SW480 (cell line): ENCODE results near the gene ETNPPL.
A peak's percentile ranks its signal among the peaks of the same experiment; 100 is the strongest.
"Not testable (repeated sequence)": the region's sequence is repeated elsewhere in the genome, so short reads cannot be mapped to it uniquely, and the experiment has no call there.

ENCODE experiments used
- DNase-seq: peaks from one replicate; pipeline ENCODE4 v3.0.0-alpha.2; 2016; ENCODE audit warnings: low spot score

The ETNPPL gene

DNA sequence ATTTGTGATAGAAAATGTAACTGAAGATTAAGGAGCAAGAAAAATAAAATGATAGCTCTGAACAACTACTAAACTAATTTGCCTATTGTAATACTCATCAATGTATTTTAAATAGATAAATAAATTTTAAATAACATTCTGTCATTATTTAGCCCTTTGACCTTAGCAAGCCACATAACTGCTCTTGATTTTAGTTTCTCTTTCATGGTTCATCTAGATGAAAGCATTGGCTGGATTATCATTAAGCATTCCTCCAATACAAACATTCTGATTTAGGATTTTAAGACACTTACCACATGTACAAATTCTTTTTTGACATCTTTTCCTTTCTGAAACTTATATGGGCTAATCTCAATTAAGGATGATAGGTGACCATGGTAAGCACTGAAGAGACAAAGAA, 8.5 kb downstream of the ETNPPL start:
- DNase-seq: no peak

DNA sequence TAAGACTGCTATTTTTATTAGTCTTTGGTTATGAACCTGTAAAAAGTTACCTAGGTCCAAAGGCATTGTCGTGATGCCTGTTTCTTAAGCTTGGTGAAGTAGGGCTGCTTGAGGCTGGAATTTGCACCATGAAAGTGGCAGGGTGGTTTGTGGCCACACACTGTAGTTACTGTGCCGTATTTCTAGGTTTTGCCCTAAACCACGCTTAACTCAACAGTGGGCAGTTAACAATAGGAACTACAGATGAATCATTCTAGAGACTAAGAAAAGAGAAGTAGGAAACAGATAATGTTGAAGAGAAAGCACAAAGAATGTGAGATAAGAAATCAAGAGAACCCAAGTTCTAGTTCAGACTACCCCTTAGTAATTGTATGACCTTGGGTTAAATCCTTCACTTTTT, 11.5 kb downstream of the ETNPPL start:
- no peak for DNase-seq

DNA sequence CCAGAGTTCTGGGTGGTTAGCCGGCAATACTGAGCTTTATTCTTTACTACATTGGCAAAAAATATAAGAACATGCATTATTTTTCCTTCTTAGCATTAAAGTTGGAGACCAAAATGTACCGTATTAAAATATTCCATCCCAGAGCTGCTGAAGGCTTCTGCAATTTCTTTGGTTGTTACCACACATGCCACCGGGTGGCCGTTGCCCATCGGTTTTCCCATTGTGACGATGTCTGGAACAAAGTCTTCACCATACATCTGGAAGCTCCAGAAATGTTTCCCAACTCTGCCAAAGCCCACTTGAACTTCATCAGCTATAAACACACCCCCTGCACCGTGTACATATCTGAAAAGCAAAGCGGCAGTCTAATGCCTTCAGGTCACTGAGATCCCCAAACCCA, 13.7 kb downstream of the ETNPPL start:
- DNase-seq: no peak

DNA sequence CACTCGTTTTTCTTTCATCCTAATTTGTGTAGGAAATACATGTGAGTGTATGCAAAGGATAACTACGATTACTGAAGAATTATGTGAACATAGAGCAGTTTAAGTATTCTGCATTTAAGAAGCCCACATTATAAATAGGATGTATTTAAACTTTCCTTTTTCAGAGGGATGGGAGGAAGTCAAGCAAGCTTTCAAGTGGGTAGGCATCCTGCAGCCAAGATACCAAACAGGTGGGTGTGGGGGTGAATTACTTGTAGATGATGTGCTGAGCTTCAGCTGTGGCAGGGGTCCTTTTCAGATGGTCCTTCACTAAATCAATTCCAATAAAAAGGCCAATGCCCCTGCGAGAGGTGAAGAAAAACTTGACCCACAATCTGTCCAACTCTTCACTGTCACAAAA, 16.3 kb downstream of the ETNPPL start:
- DNase-seq: no peak

DNA sequence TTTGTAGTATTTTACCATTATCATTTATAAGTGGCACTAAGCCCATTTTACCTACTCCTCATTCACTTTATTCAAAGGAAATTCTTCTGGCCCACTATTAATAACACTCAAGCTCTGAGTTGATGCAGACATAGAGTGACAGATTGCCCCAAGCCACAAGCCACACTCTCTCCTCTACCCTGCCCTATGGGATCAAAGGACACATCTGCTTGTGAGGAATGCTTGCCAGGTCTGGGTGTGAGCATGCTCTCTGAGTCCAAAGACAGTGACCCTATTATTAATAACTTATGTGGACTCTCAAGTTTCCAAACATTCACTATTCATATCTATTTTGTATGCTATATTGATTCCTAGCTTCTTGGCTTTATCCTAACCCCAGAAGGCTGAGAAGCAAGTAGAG, 18.5 kb downstream of the ETNPPL start:
- DNase-seq: peak; percentile 59

DNA sequence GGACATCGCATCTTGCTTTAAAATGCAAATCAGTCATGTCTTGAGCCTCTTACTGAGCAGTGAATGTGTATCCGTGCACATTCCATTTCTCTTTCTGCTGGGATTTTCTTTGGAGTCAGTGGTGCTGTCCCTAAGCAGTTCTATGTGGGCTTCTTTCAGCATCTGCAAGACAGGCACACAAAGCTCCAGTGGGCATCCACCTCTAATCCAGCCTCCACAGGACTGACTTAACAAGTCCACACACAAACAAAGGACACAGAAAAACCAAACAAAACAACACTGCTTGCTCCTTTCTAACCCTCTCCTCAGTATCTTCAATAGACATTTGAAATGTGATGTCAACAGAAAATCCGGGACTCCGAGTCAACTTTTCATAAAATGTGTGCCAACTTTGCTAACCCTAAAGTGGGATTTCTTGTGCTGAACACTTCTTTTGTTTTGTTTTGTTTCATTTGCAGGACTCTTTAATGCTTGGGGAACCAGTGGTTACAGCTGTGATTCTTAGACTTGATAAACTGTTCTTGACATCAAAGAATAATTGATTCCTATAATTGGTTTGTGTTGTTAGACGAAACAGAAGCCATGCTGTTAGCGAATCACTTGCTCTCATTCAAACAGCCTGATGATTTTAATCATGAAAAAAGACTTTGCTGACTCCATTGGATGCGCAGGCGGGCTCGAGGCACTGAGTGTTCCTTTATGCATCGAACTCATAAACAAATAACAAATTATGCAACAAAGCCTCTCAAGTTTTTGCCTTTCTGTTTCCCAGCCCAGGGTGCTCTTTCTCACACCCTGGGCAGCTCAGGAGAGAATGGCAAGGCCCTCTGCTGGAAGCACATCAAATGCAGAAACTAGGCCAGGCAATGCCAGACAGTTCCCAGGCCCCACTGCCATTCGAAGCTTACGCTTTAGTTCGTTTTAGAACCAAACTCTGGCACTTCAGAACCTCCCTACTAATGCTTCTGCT, 20.1 kb downstream of the ETNPPL start:
- no peak for DNase-seq

DNA sequence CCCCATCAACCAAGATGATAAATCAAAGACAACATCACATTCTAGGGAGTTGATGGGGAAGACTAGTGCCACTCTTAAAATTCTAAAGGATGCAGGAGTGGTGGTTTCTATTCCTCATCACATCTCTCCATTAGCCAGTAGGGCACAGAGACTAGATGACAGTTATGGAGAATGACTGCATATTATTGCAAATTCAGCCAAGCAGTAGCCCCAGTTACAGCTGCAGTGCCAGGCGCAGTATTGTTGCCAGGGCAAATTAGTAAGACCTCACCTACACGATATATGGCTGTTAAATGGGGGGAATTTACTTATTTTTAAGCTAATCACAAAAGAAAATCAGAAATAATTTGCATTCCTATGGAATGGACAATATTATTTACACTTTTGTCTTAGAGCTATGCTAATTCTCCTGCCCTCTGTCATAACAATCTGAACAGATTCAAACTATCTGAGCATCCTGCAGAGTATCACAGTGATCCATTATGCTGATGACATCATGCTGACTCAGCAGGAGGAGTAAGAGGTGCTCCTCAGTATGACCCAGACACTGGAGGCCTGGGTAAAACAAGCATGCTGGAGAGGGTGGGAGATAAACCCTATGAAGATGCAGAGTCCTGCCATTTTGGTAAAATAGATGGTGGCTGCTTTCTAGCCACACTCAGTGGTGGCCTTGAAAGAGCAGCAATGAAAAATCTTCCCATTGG, 24.7 kb downstream of the ETNPPL start:
- no peak for DNase-seq

DNA sequence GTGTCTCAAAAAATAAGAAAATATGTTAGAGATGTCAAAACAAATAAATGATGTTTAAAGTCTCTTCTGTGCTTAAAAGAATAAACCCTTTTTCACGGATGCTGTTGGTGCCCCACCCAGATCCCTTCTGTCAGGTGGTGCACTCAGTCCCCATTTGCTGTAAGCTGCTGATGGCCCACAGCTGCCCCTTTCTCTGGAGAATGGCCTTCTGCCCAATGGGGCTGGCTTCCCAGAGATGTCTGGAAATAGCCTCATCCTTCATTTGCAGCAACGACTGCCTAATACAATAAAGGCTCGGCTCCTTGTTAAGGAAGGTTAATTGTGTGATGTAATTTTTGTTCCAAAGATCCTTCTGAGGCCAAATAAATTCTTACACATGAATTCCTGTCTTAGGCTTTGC, 31.8 kb downstream of the ETNPPL start:
- DNase-seq: no peak

DNA sequence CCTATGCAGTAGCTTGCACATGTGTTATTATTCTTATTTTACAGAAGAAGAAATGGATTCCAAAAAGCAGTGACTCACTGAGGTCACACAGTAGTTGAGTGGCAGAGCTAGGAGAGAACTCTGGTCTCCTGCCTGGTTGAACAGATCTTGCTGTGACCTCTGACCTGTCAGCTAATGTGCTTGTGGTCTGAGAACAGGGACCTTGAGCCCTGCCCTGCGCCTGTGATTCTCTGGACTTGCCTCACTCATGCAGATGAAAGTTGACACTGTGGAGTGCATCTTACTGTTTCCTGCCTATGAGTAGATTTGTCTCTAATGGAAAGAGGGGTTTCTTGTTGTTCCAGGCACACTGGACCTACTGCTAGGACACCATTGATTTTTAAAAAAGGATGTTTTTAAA, 32.3 kb downstream of the ETNPPL start:
- DNase-seq: no peak

DNA sequence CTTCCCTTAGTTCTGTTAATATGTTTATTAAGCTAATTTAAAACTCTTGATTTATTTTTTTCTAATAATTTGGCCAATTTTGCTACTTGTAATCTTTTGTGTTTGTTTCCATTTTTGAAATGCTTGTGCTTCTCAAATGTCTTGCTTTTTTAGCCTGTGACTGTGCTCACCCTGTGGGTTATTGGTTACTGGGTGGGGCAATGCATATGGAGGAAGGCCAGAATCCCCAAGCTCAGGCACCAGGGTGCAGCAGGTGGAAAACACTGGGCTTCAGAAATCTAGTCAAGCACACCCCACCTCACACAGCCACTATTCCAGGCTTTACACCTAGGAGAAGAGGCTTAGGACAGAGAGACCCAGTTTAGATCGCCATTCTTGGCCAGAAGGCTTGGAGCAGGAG, 33.1 kb downstream of the ETNPPL start:
- DNase-seq: no peak

DNA sequence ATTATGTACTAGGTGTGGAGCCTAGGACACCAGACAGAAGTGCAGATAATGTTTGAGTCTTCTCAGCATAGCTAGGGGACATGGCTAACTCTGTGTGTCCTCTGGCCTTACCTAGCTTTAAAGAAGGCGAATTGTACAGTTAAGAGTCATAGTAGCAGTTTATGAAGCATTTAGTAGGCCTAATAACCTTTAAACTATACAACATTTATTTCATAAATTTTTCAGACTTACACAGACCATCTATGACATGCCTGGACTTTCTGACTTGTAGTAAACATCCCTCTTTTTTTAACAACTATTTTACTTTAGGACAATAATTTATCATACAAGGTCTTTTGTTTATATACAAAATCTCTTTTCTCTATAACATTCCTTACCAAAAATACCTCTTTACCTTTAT, 37.4 kb downstream of the ETNPPL start:
- no peak for DNase-seq

DNA sequence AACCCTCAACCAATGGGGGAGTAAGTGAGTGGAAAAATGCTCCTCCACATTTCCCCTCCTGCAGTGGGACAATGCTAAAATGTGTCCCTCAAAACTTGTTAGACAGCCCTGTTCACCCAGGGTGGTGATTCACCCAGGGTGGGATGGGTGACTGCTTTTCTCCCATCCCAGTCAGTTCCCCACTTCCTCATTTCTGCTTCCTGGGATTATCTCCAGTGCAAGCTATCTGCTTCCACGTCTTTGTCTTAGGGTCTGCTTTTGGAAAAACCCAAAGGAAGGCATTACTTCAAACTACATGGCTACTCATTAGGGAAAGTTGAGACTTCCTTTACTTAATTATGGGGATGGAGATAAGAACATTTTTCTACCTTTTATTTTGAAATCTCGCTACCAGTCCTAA, 45.5 kb downstream of the ETNPPL start:
- DNase-seq: no peak

DNA sequence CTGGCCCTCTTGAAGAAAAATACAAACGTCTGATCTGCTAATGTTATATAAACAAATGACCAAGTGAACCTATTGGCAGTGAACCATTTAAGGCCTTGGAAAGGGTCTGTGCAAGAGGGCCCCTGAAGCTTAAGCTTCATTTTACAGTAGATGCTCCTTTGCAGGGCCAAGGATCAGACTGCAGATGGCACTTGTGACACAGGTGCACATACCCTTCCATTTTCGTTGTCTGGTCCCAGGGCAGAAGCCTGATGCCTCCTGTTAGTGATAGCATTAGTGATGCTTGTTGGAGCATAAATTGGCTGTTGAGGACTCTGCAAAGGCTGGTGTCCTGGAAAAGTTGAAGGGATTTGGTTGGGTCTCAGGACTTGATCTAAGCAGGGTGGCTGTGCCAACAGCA, 46.5 kb downstream of the ETNPPL start:
- no peak for DNase-seq

DNA sequence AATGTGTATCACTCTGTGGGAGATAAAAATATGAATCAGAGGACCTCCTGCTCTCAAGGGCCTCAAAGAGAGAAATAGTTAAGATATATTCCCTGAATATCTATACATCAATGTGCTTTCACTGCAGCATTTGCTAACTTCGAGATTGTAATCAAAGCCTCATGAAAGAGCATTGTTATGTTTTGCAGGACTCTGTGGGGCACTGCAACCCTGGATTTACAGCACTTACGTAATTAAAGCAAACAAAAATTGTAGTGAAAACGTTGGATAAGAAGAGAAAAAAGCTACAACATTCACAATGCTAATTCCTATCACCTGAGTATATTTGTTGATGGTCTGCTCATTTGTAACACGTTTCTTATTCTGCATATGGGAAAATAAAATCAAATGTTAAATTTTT, 48.0 kb downstream of the ETNPPL start:
- no peak for DNase-seq

DNA sequence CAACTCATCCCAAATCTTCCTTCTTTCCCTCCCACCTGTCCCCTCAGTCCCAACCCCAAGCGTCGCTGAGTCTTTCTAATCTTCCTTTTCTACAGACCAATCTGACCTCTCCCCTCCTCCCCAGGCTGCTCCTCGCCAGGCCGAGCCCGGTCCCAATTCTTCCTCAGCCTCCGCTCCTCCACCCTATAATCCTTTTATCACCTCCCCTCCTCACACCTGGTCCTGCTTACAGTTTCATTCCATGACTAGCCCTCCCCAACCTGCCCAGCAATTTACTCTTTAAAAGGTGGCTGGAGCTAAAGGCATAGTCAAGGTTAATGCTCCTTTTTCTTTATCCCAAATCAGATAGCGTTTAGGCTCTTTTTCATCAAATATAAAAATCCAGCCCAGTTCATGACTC, 52.3 kb downstream of the ETNPPL start:
- not testable (repeated sequence) for DNase-seq

DNA sequence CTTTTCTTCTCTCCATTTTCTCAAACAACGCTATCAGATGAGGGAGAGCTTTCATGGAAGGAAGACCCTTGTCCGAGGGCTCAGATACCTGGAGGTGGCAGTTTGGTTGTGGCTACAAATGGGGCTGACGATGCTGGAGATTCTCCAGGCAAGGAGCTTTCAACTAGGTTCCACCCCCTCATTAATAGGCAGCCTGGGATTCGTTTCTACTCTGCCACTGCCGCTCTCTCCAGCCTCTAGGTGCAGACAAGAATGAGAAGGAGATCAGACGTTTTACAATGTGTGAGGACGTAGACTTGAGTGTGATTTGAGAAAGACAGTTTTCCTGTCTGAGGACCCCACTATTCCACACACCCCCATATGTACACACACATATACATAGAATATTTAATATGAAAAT, 53.1 kb downstream of the ETNPPL start:
- no peak for DNase-seq

DNA sequence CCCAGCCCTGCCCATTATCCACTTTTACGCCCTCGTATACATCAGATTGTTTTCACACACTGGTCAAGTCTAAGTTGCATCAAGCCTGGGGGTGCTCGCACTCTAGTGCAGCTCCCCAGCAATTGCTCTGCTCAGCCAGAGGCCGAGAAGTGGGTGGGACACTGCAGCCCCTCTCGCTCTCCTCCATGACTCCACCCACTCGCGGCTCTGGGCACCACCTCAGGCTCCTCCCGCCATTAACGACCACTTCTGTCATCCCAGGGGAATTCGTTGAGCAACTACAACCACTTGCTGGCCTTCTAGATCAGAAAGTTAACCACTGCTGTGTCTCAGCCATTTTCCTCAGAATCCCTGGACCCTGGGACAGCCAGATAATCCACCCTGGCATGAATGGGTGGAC, 53.6 kb downstream of the ETNPPL start:
- no peak for DNase-seq

DNA sequence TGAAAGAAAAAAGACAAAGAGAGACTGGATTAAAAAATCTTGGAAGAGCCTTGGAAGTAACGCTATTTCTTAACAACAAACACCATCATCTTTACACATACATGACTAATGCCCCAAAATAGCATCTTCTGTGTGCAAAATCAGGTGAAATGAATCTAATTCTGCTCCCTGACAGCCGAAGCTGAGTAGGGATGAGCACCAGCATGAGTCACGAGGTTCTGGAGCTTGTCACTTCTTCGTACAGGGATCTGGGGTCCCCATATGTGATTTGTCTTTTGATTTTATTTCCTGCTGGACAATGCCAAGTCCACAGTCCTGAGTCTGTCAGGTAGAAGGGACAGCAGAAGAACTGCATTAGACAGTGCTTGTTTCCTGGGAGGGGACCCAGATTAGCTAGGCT, 56.6 kb downstream of the ETNPPL start:
- DNase-seq: no peak

DNA sequence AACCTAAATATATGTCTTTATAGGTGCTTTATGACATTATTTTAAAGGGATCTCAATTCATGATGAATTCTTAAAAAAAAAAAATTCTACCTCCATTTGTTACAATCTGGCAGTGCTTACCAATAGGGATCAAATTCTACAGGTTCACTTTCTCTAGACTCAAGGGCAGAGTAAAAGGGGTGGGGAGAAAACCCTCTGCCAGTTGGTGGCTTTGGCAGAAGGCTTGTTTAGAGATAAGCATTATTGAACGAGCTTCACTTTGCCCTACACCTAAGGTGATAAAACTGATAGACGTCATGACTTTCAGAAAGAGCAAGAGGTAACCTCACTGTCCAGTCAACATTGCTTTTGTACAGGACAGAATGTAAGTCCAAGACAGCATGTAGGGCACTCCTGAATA, 58.9 kb downstream of the ETNPPL start:
- DNase-seq: no peak

DNA sequence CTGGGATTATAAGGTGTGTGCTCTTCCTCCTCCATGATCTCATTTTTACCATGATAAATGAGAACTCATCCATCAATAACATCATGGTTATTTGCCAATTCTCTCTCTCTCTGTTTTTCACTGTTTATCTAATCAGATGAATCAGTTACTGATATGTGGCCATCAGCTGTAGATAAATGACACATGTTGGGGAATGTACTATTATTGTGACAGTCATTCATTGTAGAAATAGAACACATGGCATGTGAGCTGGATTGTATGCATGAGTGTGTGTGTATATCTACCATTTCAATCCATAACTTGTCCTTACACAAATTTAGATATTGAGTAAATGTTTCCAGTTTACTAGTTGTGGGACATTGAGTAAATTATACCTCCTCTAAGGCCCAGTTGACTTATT, 59.5 kb downstream of the ETNPPL start:
- DNase-seq: no peak

DNA sequence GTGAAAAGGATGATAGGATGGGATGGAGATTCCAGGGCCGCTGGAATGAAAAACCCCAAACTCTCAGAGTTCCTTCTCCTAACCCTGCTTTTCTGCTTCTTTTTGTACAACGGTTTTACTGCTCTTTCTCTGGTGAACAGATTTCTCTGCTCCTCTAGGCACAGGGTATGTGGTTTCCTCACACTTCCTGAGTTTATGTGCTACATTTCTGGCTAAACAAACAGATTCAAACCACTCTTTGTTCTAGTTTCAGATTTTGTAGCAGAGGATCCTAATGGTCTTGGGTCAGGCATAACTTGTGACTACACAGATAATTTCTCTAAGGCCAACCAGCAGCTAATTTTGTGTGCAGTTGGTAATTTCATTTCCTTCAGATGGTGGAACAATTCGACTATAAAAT, 59.9 kb downstream of the ETNPPL start:
- DNase-seq: no peak

DNA sequence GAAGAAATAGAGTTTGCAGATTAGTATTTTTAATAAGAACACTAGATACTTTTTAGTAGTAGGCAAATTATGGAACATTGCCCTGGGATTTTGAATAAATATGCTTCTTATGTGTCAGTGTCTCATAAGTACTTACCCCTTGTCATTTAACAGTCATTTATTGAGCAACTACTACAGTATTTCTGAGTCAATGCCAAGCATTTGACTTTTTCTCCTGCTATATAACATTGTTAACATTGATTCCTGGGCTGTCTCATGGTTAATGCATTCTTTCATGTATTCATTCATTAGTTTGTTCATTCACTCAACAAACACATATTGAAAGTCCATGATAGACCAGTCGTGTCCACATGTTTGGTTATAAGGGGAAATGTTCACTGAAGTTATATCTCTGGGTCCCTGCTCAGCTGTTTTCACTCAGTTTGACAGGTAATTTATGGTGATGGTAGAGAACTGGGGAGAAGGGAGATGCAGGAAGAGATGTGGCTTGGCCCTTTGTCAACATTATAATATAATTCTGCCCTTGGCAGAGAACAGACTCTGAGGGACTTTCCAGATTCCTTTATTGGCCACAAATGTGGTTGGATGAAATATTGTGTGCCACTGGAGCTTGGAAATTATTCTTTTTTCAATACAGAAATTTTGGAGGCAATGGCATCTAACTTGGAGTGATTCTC, 62.6 kb downstream of the ETNPPL start:
- no peak for DNase-seq

DNA sequence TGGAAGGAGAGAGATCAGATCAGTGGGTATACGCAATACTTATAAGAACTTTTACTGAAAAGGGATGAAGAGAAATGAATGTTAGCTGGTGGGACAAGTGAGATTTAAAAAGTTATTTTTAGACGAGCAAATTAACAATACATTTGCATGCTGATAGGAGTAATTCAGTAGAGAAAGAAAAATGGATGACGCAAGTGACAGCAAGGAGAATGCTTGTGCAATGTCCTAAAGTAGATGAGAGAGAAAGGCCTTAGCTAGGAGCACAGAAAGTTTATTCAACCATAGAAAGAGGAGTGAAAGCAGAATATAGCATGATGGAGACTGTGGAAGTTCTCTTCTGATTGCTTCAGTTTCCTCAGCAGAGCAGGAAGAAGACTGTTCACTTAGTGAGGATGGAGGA, 66.7 kb downstream of the ETNPPL start:
- DNase-seq: no peak
